ENCODE results near the gene PTGES.

Gene PTGES

DNA sequence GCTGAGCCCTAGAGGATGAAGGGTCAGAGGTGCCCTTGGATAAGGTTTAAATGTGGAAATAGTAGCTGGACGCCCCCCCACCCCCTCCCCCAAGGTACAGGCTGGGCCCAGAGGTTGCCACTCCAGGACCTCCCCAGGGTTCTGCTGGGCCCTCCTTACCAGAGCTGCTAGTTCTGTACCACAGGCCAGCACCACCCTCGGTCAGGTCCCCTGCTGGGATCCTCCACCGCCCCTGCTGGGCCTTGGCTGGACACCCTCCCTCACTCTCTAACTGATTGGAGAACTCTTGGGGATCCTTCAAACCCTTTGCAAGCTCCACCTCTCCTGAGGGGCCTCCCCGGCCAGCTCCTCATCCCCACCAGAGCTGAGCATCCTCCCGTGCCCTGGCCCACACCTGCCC is 34.9 kb downstream of the PTGES start:
- no peak for FAIRE-seq
- DNase-seq (ENCODE audit: insufficient read length, low spot score): no peak
- TF ChIP-seq, protein P1, sequence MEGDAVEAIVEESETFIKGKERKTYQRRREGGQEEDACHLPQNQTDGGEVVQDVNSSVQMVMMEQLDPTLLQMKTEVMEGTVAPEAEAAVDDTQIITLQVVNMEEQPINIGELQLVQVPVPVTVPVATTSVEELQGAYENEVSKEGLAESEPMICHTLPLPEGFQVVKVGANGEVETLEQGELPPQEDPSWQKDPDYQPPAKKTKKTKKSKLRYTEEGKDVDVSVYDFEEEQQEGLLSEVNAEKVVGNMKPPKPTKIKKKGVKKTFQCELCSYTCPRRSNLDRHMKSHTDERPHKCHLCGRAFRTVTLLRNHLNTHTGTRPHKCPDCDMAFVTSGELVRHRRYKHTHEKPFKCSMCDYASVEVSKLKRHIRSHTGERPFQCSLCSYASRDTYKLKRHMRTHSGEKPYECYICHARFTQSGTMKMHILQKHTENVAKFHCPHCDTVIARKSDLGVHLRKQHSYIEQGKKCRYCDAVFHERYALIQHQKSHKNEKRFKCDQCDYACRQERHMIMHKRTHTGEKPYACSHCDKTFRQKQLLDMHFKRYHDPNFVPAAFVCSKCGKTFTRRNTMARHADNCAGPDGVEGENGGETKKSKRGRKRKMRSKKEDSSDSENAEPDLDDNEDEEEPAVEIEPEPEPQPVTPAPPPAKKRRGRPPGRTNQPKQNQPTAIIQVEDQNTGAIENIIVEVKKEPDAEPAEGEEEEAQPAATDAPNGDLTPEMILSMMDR (IDR thresholded peaks at IDR 0.05; ENCODE audit: insufficient read depth, missing control alignments): no peak

DNA sequence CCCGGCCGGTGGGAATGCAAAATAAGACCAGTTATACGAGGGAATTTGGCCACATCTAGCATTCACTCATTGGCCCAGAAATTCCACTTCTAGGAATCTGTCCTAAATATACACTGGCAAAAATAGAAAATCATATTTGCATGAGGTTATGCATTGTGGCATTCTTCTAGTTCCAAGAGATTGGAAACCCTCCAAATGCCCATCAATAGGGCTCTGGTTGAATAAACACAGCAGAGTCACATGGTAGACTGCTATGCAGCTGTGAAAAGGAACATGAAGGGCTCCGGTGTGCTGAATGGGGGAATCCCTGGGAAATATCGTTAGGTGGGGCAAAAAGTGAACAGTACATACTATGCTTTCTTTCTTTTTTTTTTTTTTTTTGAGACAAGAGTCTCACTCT is 36.8 kb downstream of the PTGES start:
- TF ChIP-seq, protein P1 (IDR thresholded peaks at IDR 0.05; ENCODE audit: insufficient read depth, missing control alignments): no peak
- FAIRE-seq (no peak), DNase-seq (ENCODE audit: insufficient read length, low spot score) (no peak)

DNA sequence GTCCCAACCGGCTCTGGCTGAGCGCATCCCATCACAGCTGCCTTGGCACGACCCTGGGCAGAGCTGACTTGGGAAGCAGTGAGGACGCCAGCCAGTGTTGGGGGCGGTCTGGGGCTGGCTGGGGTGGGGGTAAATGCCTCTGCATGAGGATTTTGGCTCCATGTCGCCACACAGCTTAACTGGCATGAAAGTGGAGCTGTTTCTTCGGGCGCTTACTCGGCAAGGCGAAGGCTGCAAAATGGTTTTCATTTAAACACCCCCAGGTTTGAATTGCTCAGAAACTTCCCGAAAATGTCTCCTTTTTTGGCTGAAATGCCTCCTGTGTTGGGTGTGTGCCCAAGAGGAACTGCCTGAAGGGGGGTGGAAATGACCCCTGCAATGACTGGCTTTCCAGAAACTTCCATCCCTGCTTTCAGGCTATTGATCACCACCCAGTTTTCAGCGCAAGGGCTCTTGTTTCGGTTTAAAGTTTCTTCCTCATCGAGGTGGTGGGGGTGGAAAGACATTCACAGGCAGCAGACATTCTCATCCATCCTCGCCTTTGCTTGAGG is 38.3 kb downstream of the PTGES start:
- no peak for FAIRE-seq
- DNase-seq (ENCODE audit: insufficient read length, low spot score): no peak
- TF ChIP-seq, protein P1 (IDR thresholded peaks at IDR 0.05; ENCODE audit: insufficient read depth, missing control alignments): no peak

DNA sequence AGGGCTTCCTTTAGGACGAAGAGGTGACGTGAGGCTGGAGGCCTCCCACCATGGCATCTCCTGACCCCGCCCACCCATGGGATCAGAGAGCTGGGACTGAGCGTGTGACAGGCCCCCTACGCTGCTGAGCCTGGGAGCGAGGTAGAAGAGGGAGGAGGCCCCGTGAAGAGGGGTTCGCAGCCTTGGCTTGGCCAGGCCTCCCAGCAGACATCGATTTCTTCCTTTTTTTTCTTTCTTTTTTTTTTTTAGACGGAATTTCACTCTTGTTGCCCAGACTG is 39.5 kb downstream of the PTGES start:
- FAIRE-seq (no peak), DNase-seq (ENCODE audit: insufficient read length, low spot score) (no peak)
- TF ChIP-seq, protein P1 (IDR thresholded peaks at IDR 0.05; ENCODE audit: insufficient read depth, missing control alignments): no peak

DNA sequence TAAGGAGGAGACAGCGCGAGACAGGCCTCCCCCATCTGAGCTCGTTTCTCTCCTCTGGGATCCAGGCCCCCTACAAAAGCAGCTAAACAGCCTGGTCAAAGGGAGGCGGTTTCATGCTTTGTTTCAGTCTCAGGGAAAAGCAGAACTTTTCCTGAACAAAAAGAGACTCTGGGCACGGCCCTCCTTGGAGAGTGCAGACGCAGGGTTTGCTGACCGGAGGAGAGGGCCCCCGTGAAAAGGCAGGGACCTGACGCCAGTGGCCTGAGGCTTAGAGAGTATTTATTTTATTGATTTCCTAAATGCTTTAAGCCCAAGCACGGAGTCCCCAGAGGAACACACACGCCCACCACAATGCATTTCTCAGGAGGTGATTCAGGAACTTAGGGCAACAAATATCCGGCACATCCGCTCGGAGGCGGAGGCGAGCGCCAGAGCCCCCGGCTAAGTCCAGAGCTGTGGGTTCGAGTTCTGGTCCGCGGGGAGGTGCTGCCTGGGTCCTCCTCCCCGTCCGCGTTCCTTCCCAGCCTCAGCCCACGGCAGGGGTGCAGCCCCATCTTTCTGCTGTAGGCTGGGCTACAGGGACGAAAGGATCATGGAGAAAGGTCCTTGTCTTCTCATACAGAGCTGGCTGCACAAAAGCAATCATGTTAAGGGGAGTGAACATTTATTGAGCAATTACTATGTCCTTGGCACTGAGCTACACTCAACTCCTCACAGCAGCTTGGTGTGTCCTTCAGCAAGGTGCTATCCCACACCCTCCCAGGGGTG is 40.0 kb downstream of the PTGES start:
- no peak for FAIRE-seq

DNA sequence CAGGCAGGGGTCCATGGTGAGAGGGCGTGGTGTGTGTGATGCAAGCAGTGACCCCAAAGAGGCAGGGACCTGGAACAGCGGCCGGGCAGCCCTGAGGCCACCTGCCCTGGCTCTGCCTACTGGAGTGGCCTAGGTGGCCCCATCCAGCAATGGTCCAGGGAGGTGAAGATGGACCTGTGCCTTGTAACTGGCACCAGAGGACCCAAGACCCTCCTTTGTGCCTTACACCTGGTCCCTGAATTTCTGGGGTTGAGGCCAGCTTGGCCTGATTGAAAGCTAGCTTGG is 42.7 kb downstream of the PTGES start:
- FAIRE-seq (no peak), DNase-seq (ENCODE audit: insufficient read length, low spot score) (no peak)
- TF ChIP-seq, protein P1 (IDR thresholded peaks at IDR 0.05; ENCODE audit: insufficient read depth, missing control alignments): no peak

More for the DNA sequence above, 40.0 kb downstream of the PTGES start:
- TF ChIP-seq, protein P1 (IDR thresholded peaks at IDR 0.05; ENCODE audit: insufficient read depth, missing control alignments): no peak
- no peak for DNase-seq (ENCODE audit: insufficient read length, low spot score)

DNA sequence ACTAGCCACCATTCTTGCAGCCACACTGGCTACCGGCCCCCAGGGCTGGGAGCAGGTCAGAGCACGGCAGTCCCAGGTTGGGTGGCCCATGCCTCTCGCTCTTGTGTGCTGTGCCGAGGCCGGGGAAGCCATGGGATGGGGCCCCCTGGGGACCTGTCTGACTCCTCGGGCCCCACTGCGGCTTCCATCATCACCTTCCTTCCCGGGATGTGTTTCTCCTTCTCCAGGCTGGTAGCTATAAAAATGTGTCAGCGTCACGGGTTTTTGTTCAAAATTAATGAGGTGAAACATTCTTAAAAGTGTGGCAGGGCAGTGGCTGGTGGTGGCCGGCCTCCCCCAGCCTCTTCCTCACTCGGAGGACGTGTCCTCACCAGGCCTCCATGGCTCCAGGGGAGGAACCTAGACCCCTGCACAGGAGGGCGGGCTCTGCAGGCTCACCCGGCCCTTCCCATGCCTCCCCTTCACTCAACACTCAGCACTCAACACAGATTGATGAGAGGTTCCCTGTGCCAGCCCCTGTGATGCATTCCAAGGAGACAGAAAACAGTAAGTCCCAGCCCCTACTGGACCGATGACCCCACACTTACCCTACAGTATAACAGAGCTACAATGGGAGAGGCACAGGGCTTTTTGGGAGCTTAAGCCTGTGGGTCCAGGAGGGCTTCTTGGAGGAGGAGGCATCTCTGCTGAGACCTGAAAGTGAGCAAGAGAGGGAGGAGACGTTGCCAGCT is 43.2 kb downstream of the PTGES start:
- DNase-seq (ENCODE audit: insufficient read length, low spot score): no peak
- TF ChIP-seq, protein P1 (IDR thresholded peaks at IDR 0.05; ENCODE audit: insufficient read depth, missing control alignments): no peak
- no peak for FAIRE-seq
